OCI-M2 (cell line): ENCODE data around the gene MTUS2.
"Not testable (repeated sequence)": the region's sequence is repeated elsewhere in the genome, so short reads cannot be mapped to it uniquely, and the experiment has no call there.

Experiments used
- DNase-seq: peaks from one replicate; lab custom pipeline; 2025; ENCODE audit not compliant: unreplicated experiment; lab: John Stamatoyannopoulos, UW

Gene MTUS2

GRCh38 chr13:29382021-29382420 lies 561.9 kb downstream of the MTUS2 start:
- no peak for DNase-seq

GRCh38 chr13:29383476-29383875 lies 563.3 kb downstream of the MTUS2 start:
- no peak for DNase-seq

GRCh38 chr13:29384466-29384865 lies 564.3 kb downstream of the MTUS2 start:
- DNase-seq: peak; percentile 19

- no peak for DNase-seq
Observed at GRCh38 chr13:29384871-29385270, 564.7 kb downstream of the MTUS2 start.

- DNase-seq: no peak
Observed at GRCh38 chr13:29386246-29386645, 566.1 kb downstream of the MTUS2 start.

GRCh38 chr13:29390598-29390997 lies 570.5 kb downstream of the MTUS2 start:
- not testable (repeated sequence) for DNase-seq

- no peak for DNase-seq
Observed at GRCh38 chr13:29396446-29396845, 576.3 kb downstream of the MTUS2 start.

GRCh38 chr13:29397265-29397664 lies 577.1 kb downstream of the MTUS2 start:
- no peak for DNase-seq

GRCh38 chr13:29402166-29402636 lies 582.1 kb downstream of the MTUS2 start:
- DNase-seq: no peak

- no peak for DNase-seq
Observed at GRCh38 chr13:29405401-29405800, 585.3 kb downstream of the MTUS2 start.

- no peak for DNase-seq
Observed at GRCh38 chr13:29411481-29411880, 591.3 kb downstream of the MTUS2 start.

- DNase-seq: no peak
Observed at GRCh38 chr13:29418026-29418425, 597.9 kb downstream of the MTUS2 start.

- DNase-seq: no peak
Observed at GRCh38 chr13:29421118-29421517, 601.0 kb downstream of the MTUS2 start.

- DNase-seq: no peak
Observed at GRCh38 chr13:29422015-29422414, 601.9 kb downstream of the MTUS2 start.

- DNase-seq: no peak
Observed at GRCh38 chr13:29423050-29423449, 602.9 kb downstream of the MTUS2 start.

- DNase-seq: no peak
Observed at GRCh38 chr13:29427937-29428309, 607.8 kb downstream of the MTUS2 start.

- no peak for DNase-seq
Observed at GRCh38 chr13:29428310-29429181, 608.4 kb downstream of the MTUS2 start.

- DNase-seq: no peak
Observed at GRCh38 chr13:29429286-29429900, 609.3 kb downstream of the MTUS2 start.

- no peak for DNase-seq
Observed at GRCh38 chr13:29434217-29434945, 614.2 kb downstream of the MTUS2 start.

- DNase-seq: no peak
Observed at GRCh38 chr13:29435125-29435911, 615.2 kb downstream of the MTUS2 start.

- no peak for DNase-seq
Observed at GRCh38 chr13:29436291-29436690, 616.2 kb downstream of the MTUS2 start.
